ENCODE results near the gene VRTN.

The VRTN gene

GRCh38 chr14:74407021-74407800 is 58.9 kb downstream of the VRTN start:
- TF ChIP-seq REST (IDR thresholded peaks at IDR 0.05; ENCODE audit: insufficient read depth in 1 of 2, low read depth in 2 of 2, low read length in 2 of 2) (no peak), FOXP2 (optimal IDR thresholded peaks at IDR 0.05; ENCODE audit: borderline replicate concordance, extremely low read depth, extremely low read length, insufficient read depth) (no peak), POLR2AphosphoS5 (IDR thresholded peaks at IDR 0.05; ENCODE audit: low read depth, low read length) (no peak), TAF1 (IDR thresholded peaks at IDR 0.05; ENCODE audit: borderline replicate concordance, insufficient read depth, low read length) (no peak), SIN3A (IDR thresholded peaks at IDR 0.05; ENCODE audit: borderline replicate concordance, insufficient read depth, low read length) (no peak)

- TF ChIP-seq TAF1 (IDR thresholded peaks at IDR 0.05; ENCODE audit: borderline replicate concordance, insufficient read depth, low read length) = no peak
- no peak for TF ChIP-seq POLR2AphosphoS5 (IDR thresholded peaks at IDR 0.05; ENCODE audit: low read depth, low read length)
- TF ChIP-seq FOXP2 (optimal IDR thresholded peaks at IDR 0.05; ENCODE audit: borderline replicate concordance, extremely low read depth, extremely low read length, insufficient read depth) = no peak
Observed at GRCh38 chr14:74407801-74408154, 59.5 kb downstream of the VRTN start.

- no peak for TF ChIP-seq REST (IDR thresholded peaks at IDR 0.05; ENCODE audit: insufficient read depth in 1 of 2, low read depth in 2 of 2, low read length in 2 of 2)
- no peak for TF ChIP-seq SIN3A (IDR thresholded peaks at IDR 0.05; ENCODE audit: borderline replicate concordance, insufficient read depth, low read length)
- TF ChIP-seq FOXP2 (optimal IDR thresholded peaks at IDR 0.05; ENCODE audit: borderline replicate concordance, extremely low read depth, extremely low read length, insufficient read depth) = no peak
- no peak for TF ChIP-seq POLR2AphosphoS5 (IDR thresholded peaks at IDR 0.05; ENCODE audit: low read depth, low read length)
- no peak for TF ChIP-seq TAF1 (IDR thresholded peaks at IDR 0.05; ENCODE audit: borderline replicate concordance, insufficient read depth, low read length)
Observed at GRCh38 chr14:74408870-74409269, 60.6 kb downstream of the VRTN start.

- TF ChIP-seq FOXP2 (optimal IDR thresholded peaks at IDR 0.05; ENCODE audit: borderline replicate concordance, extremely low read depth, extremely low read length, insufficient read depth) = no peak
- TF ChIP-seq REST (IDR thresholded peaks at IDR 0.05; ENCODE audit: insufficient read depth in 1 of 2, low read depth in 2 of 2, low read length in 2 of 2) = no peak
- no peak for TF ChIP-seq TAF1 (IDR thresholded peaks at IDR 0.05; ENCODE audit: borderline replicate concordance, insufficient read depth, low read length)
- TF ChIP-seq POLR2AphosphoS5 (IDR thresholded peaks at IDR 0.05; ENCODE audit: low read depth, low read length) = no peak
- TF ChIP-seq SIN3A (IDR thresholded peaks at IDR 0.05; ENCODE audit: borderline replicate concordance, insufficient read depth, low read length) = no peak
Observed at GRCh38 chr14:74409441-74409840, 61.2 kb downstream of the VRTN start.

All from PFSK-1 (cell line).